H1 (cell line): ENCODE data around the gene ZNF506. TPM values are rescaled to one million over a fixed set of nuclear protein-coding genes. Genes with fewer than 3 reads are reported as not detected.

Experiments used
- CTCF ChIA-PET: fragments of 300-600 bp; sonication (Branson Sonifier 250); formaldehyde crosslinking; loops from one replicate; lab custom pipeline; 2021; ENCODE audit not compliant: partially characterized antibody; lab: Charles Lee
- POLR2A ChIA-PET: fragments of 300-600 bp; sonication (Branson Sonifier 250); formaldehyde crosslinking; loops from one replicate; lab custom pipeline; 2021; ENCODE audit warnings: inconsistent platforms; ENCODE audit not compliant: partially characterized antibody; lab: Charles Lee
- DNase-seq, 2 experiments: peaks; one replicate each; pipeline versions ENCODE4 v3.0.0 to v3.0.0-alpha.2; 2010 to 2022; ENCODE audit warnings: low spot score in 2 of 2, low read depth in 1 of 2, mixed read lengths in 1 of 2
- FAIRE-seq: peaks from 2 replicates; lab custom pipeline; 2011; peaks lifted over from hg19 to GRCh38; lab: Jason Lieb, UNC
- H2AFZ ChIP-seq: 2 replicates; pipeline ENCODE4 v1.8.1; 2012; ENCODE audit warnings: low read length, inconsistent platforms
- H2AK5ac ChIP-seq: 2 replicates; pipeline ENCODE4 v1.6.1; 2013; ENCODE audit warnings: low read depth, low read length
- H2BK120ac ChIP-seq: replicated peaks from 2 replicates; pipeline ENCODE3; 2013; ENCODE audit warnings: low read depth, low read length, inconsistent platforms
- H2BK12ac ChIP-seq: 2 replicates; pipeline ENCODE4 v1.6.1; 2013; ENCODE audit warnings: low read depth, low read length
- H2BK15ac ChIP-seq: 2 replicates; pipeline ENCODE4 v1.6.1; 2013; ENCODE audit warnings: low read length
- H2BK20ac ChIP-seq: 2 replicates; pipeline ENCODE4 v1.6.1; 2013; ENCODE audit warnings: low read length
- H2BK5ac ChIP-seq: 2 replicates; pipeline ENCODE4 v1.6.1; 2013; ENCODE audit warnings: low read depth, low read length
- H3K14ac ChIP-seq: 2 replicates; pipeline ENCODE4 v1.6.1; 2013; ENCODE audit warnings: inconsistent platforms; ENCODE audit not compliant: insufficient read length
- H3K18ac ChIP-seq: 2 replicates; pipeline ENCODE4 v1.6.1; 2013; ENCODE audit warnings: low read length; ENCODE audit errors: extremely low read depth
- H3K23ac ChIP-seq: 2 replicates; pipeline ENCODE4 v1.6.1; 2013; ENCODE audit warnings: inconsistent platforms; ENCODE audit not compliant: insufficient read length
- H3K23me2 ChIP-seq: 2 replicates; pipeline ENCODE4 v1.6.1; 2013; ENCODE audit warnings: low read depth, low read length
- H3K27ac ChIP-seq: 2 replicates; pipeline ENCODE4 v1.6.1; 2011; ENCODE audit warnings: low read depth, low read length, inconsistent platforms
- H3K27me3 ChIP-seq, 4 experiments: replicated peaks in 1 of 4; 1 replicate in 1 of 4; 2 replicates in 3 of 4; pipeline versions ENCODE4 v1.6.1 to v1.8.1; 2011 to 2013; ENCODE audit warnings: low read length in 3 of 4, mild to moderate bottlenecking in 3 of 4, inconsistent platforms in 2 of 4, mixed read lengths in 2 of 4, moderate library complexity in 1 of 4; ENCODE audit not compliant: control insufficient read depth in 3 of 4, insufficient read depth in 3 of 4; ENCODE audit errors: extremely low read depth in 1 of 4
- H3K36me3 ChIP-seq, 4 experiments: 2 replicates each; pipeline versions ENCODE4 v1.6.1 to v1.8.1; 2011 to 2013; ENCODE audit warnings: mild to moderate bottlenecking in 4 of 4, low read length in 3 of 4, moderate library complexity in 2 of 4, control low read depth in 1 of 4, inconsistent platforms in 1 of 4; ENCODE audit not compliant: insufficient read depth in 4 of 4, control insufficient read depth in 2 of 4
- H3K4ac ChIP-seq: replicated peaks from 2 replicates; pipeline ENCODE3; 2013; ENCODE audit warnings: low read length, low read depth, mixed read lengths, inconsistent platforms; ENCODE audit not compliant: insufficient read length
- H3K4me1 ChIP-seq, 4 experiments: replicated peaks in 1 of 4; 1 replicate in 1 of 4; 2 replicates in 3 of 4; pipeline versions ENCODE4 v1.6.1 to v1.8.1; 2011 to 2013; ENCODE audit warnings: low read length in 3 of 4, inconsistent platforms in 2 of 4, mixed read lengths in 1 of 4; ENCODE audit not compliant: insufficient read depth in 4 of 4, control insufficient read depth in 3 of 4
- H3K4me2 ChIP-seq, 2 experiments: 2 replicates each; pipeline versions ENCODE4 v1.6.1 to v1.8.1; 2011 to 2013; ENCODE audit warnings: low read depth in 2 of 2, low read length in 2 of 2, control low read depth in 1 of 2, inconsistent platforms in 1 of 2, mild to moderate bottlenecking in 1 of 2; ENCODE audit not compliant: insufficient read depth in 1 of 2
- H3K4me3 ChIP-seq, 4 experiments: fragments of 200-600, 300-600 bp in 1 of 4; sonication (generic), shearing (Covaris generic), sonication (Bioruptor Twin) in 1 of 4; 2 replicates each; pipeline versions ENCODE4 v1.5.1 to v1.8.1; 2011 to 2016; ENCODE audit warnings: low read length in 4 of 4, low read depth in 3 of 4, control low read depth in 2 of 4, inconsistent platforms in 2 of 4, mild to moderate bottlenecking in 2 of 4, mixed read lengths in 1 of 4, moderate library complexity in 1 of 4; ENCODE audit not compliant: insufficient read depth in 2 of 4; ENCODE audit errors: extremely low read depth in 1 of 4
- H3K56ac ChIP-seq: replicated peaks from 2 replicates; pipeline ENCODE3; 2013; ENCODE audit warnings: low read depth, mild to moderate bottlenecking, mixed read lengths, low read length, inconsistent platforms; ENCODE audit not compliant: insufficient read length
- H3K79me1 ChIP-seq: 2 replicates; pipeline ENCODE4 v1.6.1; 2013; ENCODE audit warnings: low read depth, low read length, control low read depth
- H3K79me2 ChIP-seq, 2 experiments: 2 replicates each; pipeline versions ENCODE4 v1.6.1 to v1.8.1; 2012 to 2013; ENCODE audit warnings: low read length in 2 of 2, mild to moderate bottlenecking in 2 of 2, inconsistent platforms in 1 of 2; ENCODE audit not compliant: insufficient read depth in 2 of 2, control insufficient read depth in 1 of 2
- H3K9ac ChIP-seq, 4 experiments: replicated peaks in 1 of 4; 1 replicate in 1 of 4; 2 replicates in 3 of 4; pipeline versions ENCODE4 v1.6.1 to v1.8.1; 2011 to 2013; ENCODE audit warnings: low read depth in 3 of 4, low read length in 3 of 4, control low read depth in 2 of 4, mild to moderate bottlenecking in 2 of 4, moderate library complexity in 2 of 4, inconsistent platforms in 1 of 4; ENCODE audit errors: extremely low read depth in 1 of 4
- H3K9me3 ChIP-seq, 2 experiments: 2 replicates each; pipeline versions ENCODE4 v1.6.1 to v1.8.1; 2012 to 2013; ENCODE audit warnings: mild to moderate bottlenecking in 2 of 2, moderate library complexity in 2 of 2, control low read depth in 1 of 2, inconsistent platforms in 1 of 2, low read depth in 1 of 2, low read length in 1 of 2, mixed read lengths in 1 of 2; ENCODE audit not compliant: insufficient read depth in 2 of 2
- H4K20me1 ChIP-seq, 2 experiments: replicated peaks in 1 of 2; 2 replicates each; pipeline versions ENCODE3 to v1.8.1; 2011 to 2013; ENCODE audit warnings: inconsistent platforms in 2 of 2, low read length in 2 of 2, mild to moderate bottlenecking in 1 of 2; ENCODE audit not compliant: insufficient read depth in 2 of 2, control insufficient read depth in 1 of 2
- H4K5ac ChIP-seq: 2 replicates; pipeline ENCODE4 v1.6.1; 2013; ENCODE audit warnings: low read length, low read depth, mixed read lengths, inconsistent platforms; ENCODE audit not compliant: insufficient read length
- H4K8ac ChIP-seq: 2 replicates; pipeline ENCODE4 v1.8.0; 2013; ENCODE audit warnings: mild to moderate bottlenecking, moderate library complexity, low read length, inconsistent platforms; ENCODE audit not compliant: insufficient read depth; ENCODE audit errors: extremely low read depth
- H4K91ac ChIP-seq: replicated peaks from 2 replicates; pipeline ENCODE3; 2013; ENCODE audit warnings: low read length, mixed read lengths, inconsistent platforms; ENCODE audit not compliant: insufficient read length
- BACH1 ChIP-seq: IDR thresholded peaks from 2 replicates; pipeline ENCODE4 v1.6.1; 2012; ENCODE audit warnings: low read length, improper control_type of control experiment
- BCL11A ChIP-seq, 2 experiments: IDR thresholded peaks; one replicate each; pipeline ENCODE4 v1.6.1; 2011; ENCODE audit warnings: low read depth in 2 of 2, low read length in 2 of 2, mild to moderate bottlenecking in 2 of 2
- EP300 ChIP-seq, 2 experiments: IDR thresholded peaks; 1 replicate in 1 of 2; 2 replicates in 1 of 2; pipeline ENCODE4 v1.6.1; 2011 to 2012; ENCODE audit warnings: low read depth in 2 of 2, low read length in 2 of 2, mild to moderate bottlenecking in 2 of 2, borderline replicate concordance in 1 of 2, inconsistent platforms in 1 of 2, moderate library complexity in 1 of 2
- HDAC2 ChIP-seq, 2 experiments: fragments of 300-600 bp in 1 of 2; sonication (generic) in 1 of 2; IDR thresholded peaks; 2 replicates each; pipeline ENCODE4 v1.6.1; 2011 to 2012; ENCODE audit warnings: low read depth in 2 of 2, low read length in 2 of 2, mild to moderate bottlenecking in 2 of 2, moderate library complexity in 2 of 2, borderline replicate concordance in 1 of 2, inconsistent platforms in 1 of 2
- TCF12 ChIP-seq: IDR thresholded peaks from 2 replicates; pipeline ENCODE4 v1.6.1; 2011; ENCODE audit warnings: low read depth, mild to moderate bottlenecking, low read length
- WGBS, 2 experiments: shearing (Covaris generic) in 1 of 2; methylation state at CpG; one replicate each; pipeline versions ENCODE4 v1.1.6 to v1.1.7; 2013 to 2015; ENCODE audit warnings: low lambda C conversion rate in 2 of 2, mixed read lengths in 2 of 2, inconsistent platforms in 1 of 2, low coverage in 1 of 2, missing lambda C conversion rate in 1 of 2; ENCODE audit not compliant: insufficient replicate concordance in 2 of 2, insufficient coverage in 1 of 2, insufficient read length in 1 of 2; ENCODE audit errors: extremely low coverage in 1 of 2, missing lambda C conversion rate in 1 of 2; 5-methylcytosine and 5-hydroxymethylcytosine counted together
- polyA plus RNA-seq, 7 experiments: library from polyadenylated mRNA; depleted of rRNA in 3 of 7; stranded (reverse) in 5 of 7; unstranded in 2 of 7; fragments of >200 nt in 5 of 7; fragments of 200-250 nt in 2 of 7; gene quantifications; 1 replicate in 5 of 7; 2 replicates in 1 of 7; 4 replicates in 1 of 7; pipeline versions ENCODE4 v1.2.1 to v1.2.3, GENCODE V29; 2011 to 2013; ENCODE audit warnings: missing spikeins in 2 of 7, mixed read lengths in 2 of 7
- total RNA-seq: library from RNA; stranded (reverse); fragmentation: NEBNext Ultra II Directional; extraction: Animal tissue kit (Norgen Biotek cat#: 25700); gene quantifications from 2 replicates; pipeline ENCODE4 v1.2.1, GENCODE V29; 2021

The ZNF506 gene
- total and polyA plus RNA-seq, 2 of the 8 experiments (the other 6 are each of a cell fraction or from before 2014, with no cell fraction given) = 4.5 to 8.3 TPM

GRCh38 chr19:19774354-19775033, 47.1 kb downstream of the ZNF506 start:
- ChIA-PET CTCF (no interaction called here), POLR2A (interaction anchor here (1.9 to 2.4 kb wide), 2 partner anchors 91 kb away, joined by 5 to 12 read pairs; partner anchors contain the start of gene ZNF253)
- Histone ChIP-seq H4K20me1 (no peaks in the 10 kb centered on the region), H3K36me3 (no peaks in the 10 kb centered on the region), H3K27me3 (no peaks in the 10 kb centered on the region), H3K27ac (no peak overlapping the region), H2BK120ac (no peak overlapping the region), H2BK12ac (no peak overlapping the region), H2BK5ac (no peak overlapping the region), H3K14ac (no peak overlapping the region), H2AFZ (no peak overlapping the region), H3K4me3 (no peak overlapping the region), H3K9ac (no peak overlapping the region), H3K79me1 (no peaks in the 10 kb centered on the region; the same call in none of the 2 replicates), H3K23me2 (peaks cover 9% of the 10 kb centered on the region), H3K56ac (no peak overlapping the region), H2BK20ac (no peak overlapping the region), H4K5ac (no peak overlapping the region), H3K79me2 (peaks cover 0 to 12% of the 10 kb centered on the region in 2 experiments; a peak in 2 of 4 replicates), H4K91ac (no peak overlapping the region), H3K23ac (no peak overlapping the region), H2BK15ac (no peak overlapping the region), H3K4ac (no peak overlapping the region), H3K18ac (no peak overlapping the region), H3K4me2 (no peak overlapping the region; a peak in 1 of 4 replicates), H2AK5ac (peak overlapping the region; percentile 75), H3K4me1 (peaks cover 0 to 7% (median 0%) of the 10 kb centered on the region in 4 experiments; a peak in 2 of 7 replicates), H4K8ac (no peak overlapping the region), H3K9me3 (peaks cover 0 to 6% of the 10 kb centered on the region in 2 experiments; a peak in 1 of 4 replicates)
- FAIRE-seq = no peak
- no peak for TF ChIP-seq EP300 (IDR thresholded peaks at IDR 0.05; ENCODE audit: borderline replicate concordance in 1 of 2, low read depth in 2 of 2, low read length in 2 of 2)
- TF ChIP-seq HDAC2 (IDR thresholded peaks at IDR 0.05; ENCODE audit: borderline replicate concordance in 1 of 2, low read depth in 2 of 2, low read length in 2 of 2) = no peak
- no peak for TF ChIP-seq BACH1
- no peak for TF ChIP-seq BCL11A (IDR thresholded peaks at IDR 0.05; ENCODE audit: low read depth in 2 of 2, low read length in 2 of 2)
- no peak for TF ChIP-seq TCF12
- no peak for DNase-seq
- 89% methylated on average over 14 of the region's 14 CpGs; no CpG with 5 or more reads in 1 of the 2 experiments for WGBS, 2 experiments
